Measurements from ENCODE around the gene DDOST. TPM values are rescaled to one million over a fixed set of nuclear protein-coding genes. Genes with fewer than 3 reads are reported as not detected.

Gene DDOST
- polyA plus RNA-seq, 3 donors, result 125 to 245 (median 241) TPM

- no peak overlapping the region for H3K4me2 ChIP-seq (replicated peaks; ENCODE audit: extremely low read depth, low read length, poor library complexity, severe bottlenecking)
- Mint-ChIP-seq H3K27ac (no peak overlapping the region), H3K36me3 (peaks cover 80 to 81% of the 10 kb centered on the region in 2 donors), H3K4me3 (no peak overlapping the region), H3K27me3 (ENCODE audit: low read depth in 3 of 3) (peaks cover 0 to 3% (median 0%) of the 10 kb centered on the region in 3 donors), H3K9me3 (no peaks in the 10 kb centered on the region), H3K4me1 (no peaks in the 10 kb centered on the region)
- no peak overlapping the region for H3K27ac ChIP-seq (ENCODE audit: low read depth in 1 of 2, low read length in 2 of 2)
- H3K9me3 ChIP-seq (replicated peaks in 1 of 2; ENCODE audit: control insufficient read depth in 1 of 2, insufficient read depth in 1 of 2, low read length in 2 of 2), result no peaks in the 10 kb centered on the region
- no peaks in the 10 kb centered on the region for H3K4me1 ChIP-seq (ENCODE audit: control insufficient read depth in 1 of 2, insufficient read depth in 2 of 2, low read length in 2 of 2)
- peaks cover 30% of the 10 kb centered on the region for H4K20me1 ChIP-seq (ENCODE audit: insufficient read depth, low read length)
- 88% methylated on average over 9 of the region's 10 CpGs for WGBS (ENCODE audit: insufficient coverage)
- H3K9ac ChIP-seq (ENCODE audit: insufficient read depth, low read length, poor library complexity, severe bottlenecking), result no peak overlapping the region
- peaks cover 71 to 89% of the 10 kb centered on the region in 2 donors for H3K36me3 ChIP-seq (replicated peaks in 1 of 2; ENCODE audit: control insufficient read depth in 1 of 2, insufficient read depth in 2 of 2, low read length in 2 of 2)
- H2AFZ ChIP-seq (ENCODE audit: insufficient read depth, low read depth, low read length, poor library complexity, severe bottlenecking), result no peak overlapping the region
- intact Hi-C loops (cut with micrococcal nuclease), result loop anchor here (2.0 kb wide), 2 partner anchors 67 to 115 kb away; no protein-coding TSS in a partner anchor
- no peak overlapping the region for H3K4me3 ChIP-seq (replicated peaks in 1 of 3; ENCODE audit: low read depth in 2 of 3, low read length in 3 of 3)
- DNase-seq, result no peak
- no peaks in the 10 kb centered on the region for H3K27me3 ChIP-seq (ENCODE audit: control insufficient read depth in 2 of 2, insufficient read depth in 2 of 2, low read length in 2 of 2)
- TF ChIP-seq, protein P1, sequence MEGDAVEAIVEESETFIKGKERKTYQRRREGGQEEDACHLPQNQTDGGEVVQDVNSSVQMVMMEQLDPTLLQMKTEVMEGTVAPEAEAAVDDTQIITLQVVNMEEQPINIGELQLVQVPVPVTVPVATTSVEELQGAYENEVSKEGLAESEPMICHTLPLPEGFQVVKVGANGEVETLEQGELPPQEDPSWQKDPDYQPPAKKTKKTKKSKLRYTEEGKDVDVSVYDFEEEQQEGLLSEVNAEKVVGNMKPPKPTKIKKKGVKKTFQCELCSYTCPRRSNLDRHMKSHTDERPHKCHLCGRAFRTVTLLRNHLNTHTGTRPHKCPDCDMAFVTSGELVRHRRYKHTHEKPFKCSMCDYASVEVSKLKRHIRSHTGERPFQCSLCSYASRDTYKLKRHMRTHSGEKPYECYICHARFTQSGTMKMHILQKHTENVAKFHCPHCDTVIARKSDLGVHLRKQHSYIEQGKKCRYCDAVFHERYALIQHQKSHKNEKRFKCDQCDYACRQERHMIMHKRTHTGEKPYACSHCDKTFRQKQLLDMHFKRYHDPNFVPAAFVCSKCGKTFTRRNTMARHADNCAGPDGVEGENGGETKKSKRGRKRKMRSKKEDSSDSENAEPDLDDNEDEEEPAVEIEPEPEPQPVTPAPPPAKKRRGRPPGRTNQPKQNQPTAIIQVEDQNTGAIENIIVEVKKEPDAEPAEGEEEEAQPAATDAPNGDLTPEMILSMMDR (IDR thresholded peaks at IDR 0.05), result no peak
- H3K79me2 ChIP-seq (ENCODE audit: insufficient read depth, low read length), result no peaks in the 10 kb centered on the region
Measured at GRCh38 chr1:20641975-20642374, 19.2 kb downstream of the DDOST start.

GRCh38 chr1:20640183-20640597 lies 21.0 kb downstream of the DDOST start:
- Mint-ChIP-seq H3K9me3 (no peaks in the 10 kb centered on the region), H3K27me3 (ENCODE audit: low read depth in 3 of 3) (peaks cover 0 to 3% (median 1%) of the 10 kb centered on the region in 3 donors), H3K4me3 (no peak overlapping the region), H3K27ac (peak overlapping the region in 1 of 7 donors; percentile 85), H3K36me3 (peaks cover 72 to 78% of the 10 kb centered on the region in 2 donors), H3K4me1 (peaks cover 5% of the 10 kb centered on the region)
- intact Hi-C loops (cut with micrococcal nuclease), result loop anchor here (1.0 to 2.0 kb wide), 3 partner anchors 65 to 118 kb away; no protein-coding TSS in a partner anchor
- WGBS (ENCODE audit: insufficient coverage), result 67% methylated on average over 3 of the region's 6 CpGs
- Histone ChIP-seq H3K9ac (ENCODE audit: insufficient read depth, low read length, poor library complexity, severe bottlenecking) (no peak overlapping the region), H3K36me3 (replicated peaks in 1 of 2; ENCODE audit: control insufficient read depth in 1 of 2, insufficient read depth in 2 of 2, low read length in 2 of 2) (peaks cover 62 to 86% of the 10 kb centered on the region in 2 donors), H3K27ac (ENCODE audit: low read depth in 1 of 2, low read length in 2 of 2) (no peak overlapping the region), H3K4me2 (replicated peaks; ENCODE audit: extremely low read depth, low read length, poor library complexity, severe bottlenecking) (no peak overlapping the region), H3K27me3 (ENCODE audit: control insufficient read depth in 2 of 2, insufficient read depth in 2 of 2, low read length in 2 of 2) (no peaks in the 10 kb centered on the region), H3K4me1 (ENCODE audit: control insufficient read depth in 1 of 2, insufficient read depth in 2 of 2, low read length in 2 of 2) (no peaks in the 10 kb centered on the region), H3K79me2 (ENCODE audit: insufficient read depth, low read length) (no peaks in the 10 kb centered on the region), H4K20me1 (ENCODE audit: insufficient read depth, low read length) (peaks cover 43% of the 10 kb centered on the region), H3K4me3 (replicated peaks in 1 of 3; ENCODE audit: low read depth in 2 of 3, low read length in 3 of 3) (no peak overlapping the region), H2AFZ (ENCODE audit: insufficient read depth, low read depth, low read length, poor library complexity, severe bottlenecking) (no peak overlapping the region), H3K9me3 (replicated peaks in 1 of 2; ENCODE audit: control insufficient read depth in 1 of 2, insufficient read depth in 1 of 2, low read length in 2 of 2) (no peaks in the 10 kb centered on the region)
- DNase-seq, result peak; percentile 47 to 64 (median 62)
- TF ChIP-seq, protein P1 (IDR thresholded peaks at IDR 0.05), result peak; percentile 86

Measured in CD14-positive monocyte (primary cell).